H1 (cell line): ENCODE measurements around the gene SPTBN1. TPM values are rescaled to one million over a fixed set of nuclear protein-coding genes. Genes with fewer than 3 reads are reported as not detected.

Source experiments
- CTCF ChIA-PET: fragments of 300-600 bp; sonication (Branson Sonifier 250); formaldehyde crosslinking; loops from one replicate; lab custom pipeline; 2021; ENCODE audit not compliant: partially characterized antibody; lab: Charles Lee
- POLR2A ChIA-PET: fragments of 300-600 bp; sonication (Branson Sonifier 250); formaldehyde crosslinking; loops from one replicate; lab custom pipeline; 2021; ENCODE audit warnings: inconsistent platforms; ENCODE audit not compliant: partially characterized antibody; lab: Charles Lee
- DNase-seq, 2 experiments: peaks; one replicate each; pipeline versions ENCODE4 v3.0.0 to v3.0.0-alpha.2; 2010 to 2022; ENCODE audit warnings: low spot score in 2 of 2, low read depth in 1 of 2, mixed read lengths in 1 of 2
- FAIRE-seq: peaks from 2 replicates; lab custom pipeline; 2011; peaks lifted over from hg19 to GRCh38; lab: Jason Lieb, UNC
- H2AFZ ChIP-seq: 2 replicates; pipeline ENCODE4 v1.8.1; 2012; ENCODE audit warnings: low read length, inconsistent platforms
- H2AK5ac ChIP-seq: 2 replicates; pipeline ENCODE4 v1.6.1; 2013; ENCODE audit warnings: low read depth, low read length
- H2BK120ac ChIP-seq: replicated peaks from 2 replicates; pipeline ENCODE3; 2013; ENCODE audit warnings: low read depth, low read length, inconsistent platforms
- H2BK12ac ChIP-seq: 2 replicates; pipeline ENCODE4 v1.6.1; 2013; ENCODE audit warnings: low read depth, low read length
- H2BK15ac ChIP-seq: 2 replicates; pipeline ENCODE4 v1.6.1; 2013; ENCODE audit warnings: low read length
- H2BK20ac ChIP-seq: 2 replicates; pipeline ENCODE4 v1.6.1; 2013; ENCODE audit warnings: low read length
- H2BK5ac ChIP-seq: 2 replicates; pipeline ENCODE4 v1.6.1; 2013; ENCODE audit warnings: low read depth, low read length
- H3K14ac ChIP-seq: 2 replicates; pipeline ENCODE4 v1.6.1; 2013; ENCODE audit warnings: inconsistent platforms; ENCODE audit not compliant: insufficient read length
- H3K18ac ChIP-seq: 2 replicates; pipeline ENCODE4 v1.6.1; 2013; ENCODE audit warnings: low read length; ENCODE audit errors: extremely low read depth
- H3K23ac ChIP-seq: 2 replicates; pipeline ENCODE4 v1.6.1; 2013; ENCODE audit warnings: inconsistent platforms; ENCODE audit not compliant: insufficient read length
- H3K23me2 ChIP-seq: 2 replicates; pipeline ENCODE4 v1.6.1; 2013; ENCODE audit warnings: low read depth, low read length
- H3K27ac ChIP-seq: 2 replicates; pipeline ENCODE4 v1.6.1; 2011; ENCODE audit warnings: low read depth, low read length, inconsistent platforms
- H3K27me3 ChIP-seq, 4 experiments: replicated peaks in 1 of 4; 1 replicate in 1 of 4; 2 replicates in 3 of 4; pipeline versions ENCODE4 v1.6.1 to v1.8.1; 2011 to 2013; ENCODE audit warnings: low read length in 3 of 4, mild to moderate bottlenecking in 3 of 4, inconsistent platforms in 2 of 4, mixed read lengths in 2 of 4, moderate library complexity in 1 of 4; ENCODE audit not compliant: control insufficient read depth in 3 of 4, insufficient read depth in 3 of 4; ENCODE audit errors: extremely low read depth in 1 of 4
- H3K36me3 ChIP-seq, 4 experiments: 2 replicates each; pipeline versions ENCODE4 v1.6.1 to v1.8.1; 2011 to 2013; ENCODE audit warnings: mild to moderate bottlenecking in 4 of 4, low read length in 3 of 4, moderate library complexity in 2 of 4, control low read depth in 1 of 4, inconsistent platforms in 1 of 4; ENCODE audit not compliant: insufficient read depth in 4 of 4, control insufficient read depth in 2 of 4
- H3K4ac ChIP-seq: replicated peaks from 2 replicates; pipeline ENCODE3; 2013; ENCODE audit warnings: low read length, low read depth, mixed read lengths, inconsistent platforms; ENCODE audit not compliant: insufficient read length
- H3K4me1 ChIP-seq, 4 experiments: replicated peaks in 1 of 4; 1 replicate in 1 of 4; 2 replicates in 3 of 4; pipeline versions ENCODE4 v1.6.1 to v1.8.1; 2011 to 2013; ENCODE audit warnings: low read length in 3 of 4, inconsistent platforms in 2 of 4, mixed read lengths in 1 of 4; ENCODE audit not compliant: insufficient read depth in 4 of 4, control insufficient read depth in 3 of 4
- H3K4me2 ChIP-seq, 2 experiments: 2 replicates each; pipeline versions ENCODE4 v1.6.1 to v1.8.1; 2011 to 2013; ENCODE audit warnings: low read depth in 2 of 2, low read length in 2 of 2, control low read depth in 1 of 2, inconsistent platforms in 1 of 2, mild to moderate bottlenecking in 1 of 2; ENCODE audit not compliant: insufficient read depth in 1 of 2
- H3K4me3 ChIP-seq, 4 experiments: fragments of 200-600, 300-600 bp in 1 of 4; sonication (generic), shearing (Covaris generic), sonication (Bioruptor Twin) in 1 of 4; 2 replicates each; pipeline versions ENCODE4 v1.5.1 to v1.8.1; 2011 to 2016; ENCODE audit warnings: low read length in 4 of 4, low read depth in 3 of 4, control low read depth in 2 of 4, inconsistent platforms in 2 of 4, mild to moderate bottlenecking in 2 of 4, mixed read lengths in 1 of 4, moderate library complexity in 1 of 4; ENCODE audit not compliant: insufficient read depth in 2 of 4; ENCODE audit errors: extremely low read depth in 1 of 4
- H3K56ac ChIP-seq: replicated peaks from 2 replicates; pipeline ENCODE3; 2013; ENCODE audit warnings: low read depth, mild to moderate bottlenecking, mixed read lengths, low read length, inconsistent platforms; ENCODE audit not compliant: insufficient read length
- H3K79me1 ChIP-seq: 2 replicates; pipeline ENCODE4 v1.6.1; 2013; ENCODE audit warnings: low read depth, low read length, control low read depth
- H3K79me2 ChIP-seq, 2 experiments: 2 replicates each; pipeline versions ENCODE4 v1.6.1 to v1.8.1; 2012 to 2013; ENCODE audit warnings: low read length in 2 of 2, mild to moderate bottlenecking in 2 of 2, inconsistent platforms in 1 of 2; ENCODE audit not compliant: insufficient read depth in 2 of 2, control insufficient read depth in 1 of 2
- H3K9ac ChIP-seq, 4 experiments: replicated peaks in 1 of 4; 1 replicate in 1 of 4; 2 replicates in 3 of 4; pipeline versions ENCODE4 v1.6.1 to v1.8.1; 2011 to 2013; ENCODE audit warnings: low read depth in 3 of 4, low read length in 3 of 4, control low read depth in 2 of 4, mild to moderate bottlenecking in 2 of 4, moderate library complexity in 2 of 4, inconsistent platforms in 1 of 4; ENCODE audit errors: extremely low read depth in 1 of 4
- H3K9me3 ChIP-seq, 2 experiments: 2 replicates each; pipeline versions ENCODE4 v1.6.1 to v1.8.1; 2012 to 2013; ENCODE audit warnings: mild to moderate bottlenecking in 2 of 2, moderate library complexity in 2 of 2, control low read depth in 1 of 2, inconsistent platforms in 1 of 2, low read depth in 1 of 2, low read length in 1 of 2, mixed read lengths in 1 of 2; ENCODE audit not compliant: insufficient read depth in 2 of 2
- H4K20me1 ChIP-seq, 2 experiments: replicated peaks in 1 of 2; 2 replicates each; pipeline versions ENCODE3 to v1.8.1; 2011 to 2013; ENCODE audit warnings: inconsistent platforms in 2 of 2, low read length in 2 of 2, mild to moderate bottlenecking in 1 of 2; ENCODE audit not compliant: insufficient read depth in 2 of 2, control insufficient read depth in 1 of 2
- H4K5ac ChIP-seq: 2 replicates; pipeline ENCODE4 v1.6.1; 2013; ENCODE audit warnings: low read length, low read depth, mixed read lengths, inconsistent platforms; ENCODE audit not compliant: insufficient read length
- H4K8ac ChIP-seq: 2 replicates; pipeline ENCODE4 v1.8.0; 2013; ENCODE audit warnings: mild to moderate bottlenecking, moderate library complexity, low read length, inconsistent platforms; ENCODE audit not compliant: insufficient read depth; ENCODE audit errors: extremely low read depth
- H4K91ac ChIP-seq: replicated peaks from 2 replicates; pipeline ENCODE3; 2013; ENCODE audit warnings: low read length, mixed read lengths, inconsistent platforms; ENCODE audit not compliant: insufficient read length
- ATF2 ChIP-seq: IDR thresholded peaks from 2 replicates; pipeline ENCODE4 v1.6.1; 2012; ENCODE audit warnings: low read length, inconsistent platforms
- CEBPB ChIP-seq: IDR thresholded peaks from 2 replicates; pipeline ENCODE4 v1.6.1; 2012; ENCODE audit warnings: low read depth, low read length
- CHD1 ChIP-seq: IDR thresholded peaks from 2 replicates; pipeline ENCODE4 v1.6.1; 2012; ENCODE audit warnings: low read depth, low read length, improper control_type of control experiment
- FOSL1 ChIP-seq: IDR thresholded peaks from 2 replicates; pipeline ENCODE4 v1.6.1; 2011; ENCODE audit warnings: mild to moderate bottlenecking, low read depth, low read length, moderate library complexity; ENCODE audit not compliant: insufficient read depth
- GABPA ChIP-seq: IDR thresholded peaks from 2 replicates; pipeline ENCODE4 v1.6.1; 2011; ENCODE audit warnings: mild to moderate bottlenecking, low read length, moderate library complexity, borderline replicate concordance; ENCODE audit not compliant: insufficient read depth
- MAX ChIP-seq: IDR thresholded peaks from 2 replicates; pipeline ENCODE4 v1.6.1; 2012; ENCODE audit warnings: inconsistent platforms
- RAD21 ChIP-seq, 2 experiments: IDR thresholded peaks in 1 of 2; conservative IDR thresholded peaks in 1 of 2; 2 replicates each; pipeline ENCODE4 v1.6.1; 2011; ENCODE audit warnings: low read depth in 2 of 2, low read length in 2 of 2, improper control_type of control experiment in 1 of 2, inconsistent platforms in 1 of 2, mild to moderate bottlenecking in 1 of 2, moderate library complexity in 1 of 2
- RFX5 ChIP-seq: IDR thresholded peaks from 2 replicates; pipeline ENCODE4 v1.6.1; 2011; ENCODE audit warnings: low read depth, low read length, improper control_type of control experiment, borderline replicate concordance
- TAF7 ChIP-seq: optimal IDR thresholded peaks from 2 replicates; pipeline ENCODE3; 2011; ENCODE audit warnings: low read depth, mild to moderate bottlenecking, inconsistent platforms, low read length, moderate library complexity, borderline replicate concordance
- WGBS, 2 experiments: shearing (Covaris generic) in 1 of 2; methylation state at CpG; one replicate each; pipeline versions ENCODE4 v1.1.6 to v1.1.7; 2013 to 2015; ENCODE audit warnings: low lambda C conversion rate in 2 of 2, mixed read lengths in 2 of 2, inconsistent platforms in 1 of 2, low coverage in 1 of 2, missing lambda C conversion rate in 1 of 2; ENCODE audit not compliant: insufficient replicate concordance in 2 of 2, insufficient coverage in 1 of 2, insufficient read length in 1 of 2; ENCODE audit errors: extremely low coverage in 1 of 2, missing lambda C conversion rate in 1 of 2; 5-methylcytosine and 5-hydroxymethylcytosine counted together
- polyA plus RNA-seq, 7 experiments: library from polyadenylated mRNA; depleted of rRNA in 3 of 7; stranded (reverse) in 5 of 7; unstranded in 2 of 7; fragments of >200 nt in 5 of 7; fragments of 200-250 nt in 2 of 7; gene quantifications; 1 replicate in 5 of 7; 2 replicates in 1 of 7; 4 replicates in 1 of 7; pipeline versions ENCODE4 v1.2.1 to v1.2.3, GENCODE V29; 2011 to 2013; ENCODE audit warnings: missing spikeins in 2 of 7, mixed read lengths in 2 of 7
- total RNA-seq: library from RNA; stranded (reverse); fragmentation: NEBNext Ultra II Directional; extraction: Animal tissue kit (Norgen Biotek cat#: 25700); gene quantifications from 2 replicates; pipeline ENCODE4 v1.2.1, GENCODE V29; 2021

Gene SPTBN1
- total and polyA plus RNA-seq, 2 of the 8 experiments (the other 6 are each of a cell fraction or from before 2014, with no cell fraction given): 31.8 to 180 TPM

DNA sequence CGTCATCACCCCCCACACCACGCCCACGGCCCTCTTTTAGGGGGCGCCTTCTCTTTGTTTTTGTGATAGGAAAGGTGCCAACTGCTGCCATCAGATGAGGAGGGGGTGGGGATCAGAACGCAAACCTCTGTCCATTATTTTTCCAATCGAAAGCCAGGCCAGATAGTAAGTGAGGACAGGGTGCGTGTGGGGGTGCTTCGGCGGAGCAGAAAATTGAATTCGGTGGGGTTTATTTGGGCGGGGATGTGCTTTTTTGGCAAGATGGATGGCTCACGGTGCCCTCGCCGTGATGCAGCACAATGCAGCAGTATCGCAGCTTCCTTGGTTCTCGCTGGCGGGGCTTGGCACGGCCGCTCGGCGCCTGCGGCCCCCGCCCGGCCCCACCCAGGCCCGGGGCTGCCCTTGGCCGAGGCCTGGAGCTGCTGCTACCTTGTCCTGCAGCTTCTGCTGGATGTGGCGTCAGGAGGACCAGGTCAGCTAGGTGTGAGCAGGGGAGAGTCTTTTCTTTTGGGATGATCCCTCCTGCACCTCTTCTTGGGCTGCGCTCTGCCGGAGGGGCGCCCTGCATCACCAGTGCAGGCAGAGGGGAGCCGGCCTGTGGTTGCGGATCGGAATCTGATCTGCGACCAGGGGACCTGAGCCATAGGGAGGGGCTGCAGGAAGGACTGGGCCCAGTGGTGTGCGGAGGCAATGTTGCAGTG lies 1.3 kb downstream of the SPTBN1 start:
- Histone ChIP-seq H3K4me3 (peak overlapping the region; percentile 70 to 79 (median 76)), H3K4me1 (peaks cover 0 to 4% (median under 1%) of the 10 kb centered on the region in 4 experiments; a peak in 1 of 7 replicates), H3K9me3 (no peaks in the 10 kb centered on the region), H4K5ac (no peak overlapping the region), H2BK20ac (no peak overlapping the region), H3K23ac (no peak overlapping the region), H3K18ac (no peak overlapping the region; the same call in none of the 2 replicates), H3K4ac (no peak overlapping the region), H2BK120ac (no peak overlapping the region), H4K91ac (no peak overlapping the region), H4K20me1 (peaks cover 2 to 3% of the 10 kb centered on the region in 2 experiments), H2AFZ (peak overlapping the region; percentile 63), H3K79me1 (no peaks in the 10 kb centered on the region), H3K36me3 (no peaks in the 10 kb centered on the region), H3K14ac (no peak overlapping the region), H3K27me3 (no peaks in the 10 kb centered on the region; a peak in 1 of 7 replicates), H2BK5ac (no peak overlapping the region), H2BK12ac (0 out of 2 replicates have a peak overlapping the region, but pooled peaks have one; percentile 17), H4K8ac (0 out of 2 replicates have a peak overlapping the region, but pooled peaks have one; percentile 3), H3K23me2 (peaks cover 15% of the 10 kb centered on the region), H2AK5ac (no peak overlapping the region), H2BK15ac (no peak overlapping the region), H3K9ac (peak overlapping the region in 3 of 4 experiments; percentile 9 to 51 (median 33); a peak in 4 of 7 replicates), H3K79me2 (peaks cover 2 to 40% of the 10 kb centered on the region in 2 experiments; a peak in 3 of 4 replicates), H3K27ac (no peak overlapping the region), H3K4me2 (peak overlapping the region; percentile 80 to 87), H3K56ac (no peak overlapping the region)
- POLR2A ChIA-PET: interaction anchor here (0.9 to 1.1 kb wide), 2 partner anchors 24 to 101 kb away, joined by 4 read pairs; no protein-coding TSS in a partner anchor
- 1% methylated on average over 35 of the region's 35 CpGs; no CpG with 5 or more reads in 1 of the 2 experiments for WGBS, 2 experiments
- FAIRE-seq (no peak), DNase-seq (peak in 1 of 2 experiments; percentile 69)
- CTCF ChIA-PET: interaction anchor here (0.9 to 1.7 kb wide), 2 partner anchors 40 to 45 kb away, joined by 3 to 4 read pairs; no protein-coding TSS in a partner anchor
- TF ChIP-seq RAD21 (IDR thresholded peaks at IDR 0.05 in 1 of 2, conservative IDR thresholded peaks at IDR 0.05 in 1 of 2; ENCODE audit: low read depth in 2 of 2, low read length in 2 of 2) (peak in 1 of 2 experiments; percentile 10; a peak in 1 of 4 replicates), CHD1 (no peak), RFX5 (no peak), ATF2 (no peak), MAX (no peak), GABPA (no peak), TAF7 (no peak), FOSL1 (no peak), CEBPB (no peak)
